ENCODE measurements around the gene RTRAF.

DNA sequence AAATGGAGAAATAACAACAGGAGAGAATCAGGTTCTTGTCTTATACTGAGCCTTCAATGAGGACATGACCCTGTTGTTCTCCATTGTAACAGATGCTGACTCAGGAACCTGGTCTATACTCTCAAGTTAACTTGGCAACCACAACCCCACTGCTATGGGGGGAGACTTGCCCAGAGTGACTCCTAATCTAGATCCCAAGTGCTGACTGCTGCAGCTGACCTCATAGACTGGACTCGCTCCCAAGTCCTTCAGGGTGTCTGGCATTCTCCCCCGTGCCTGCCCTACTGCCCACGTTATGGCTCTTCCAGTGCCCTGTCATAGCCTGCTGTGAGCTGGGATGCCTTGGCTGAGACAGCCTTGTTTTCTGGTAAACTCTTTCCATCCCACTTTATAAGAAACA, 42.4 kb downstream of the RTRAF start:
- TF ChIP-seq CTCF (IDR thresholded peaks at IDR 0.05) (no peak), POLR2A (IDR thresholded peaks at IDR 0.05) (no peak)

All from testis (tissue), 2 donors.